Gastrocnemius medialis (tissue), 4 donors: ENCODE results near the gene ZNF836.

Experiments used
- CTCF ChIP-seq, 5 experiments: fragments of 450-650 bp in 3 of 5; fragments of 200-600 bp in 2 of 5; sonication (generic) in 2 of 5; IDR thresholded peaks in 4 of 5; conservative IDR thresholded peaks in 1 of 5; 1 replicate in 4 of 5; 2 replicates in 1 of 5; pipeline ENCODE4 v1.5.1; 2016 to 2019; ENCODE audit warnings: antibody characterized with exemption in 5 of 5, mild to moderate bottlenecking in 3 of 5, moderate library complexity in 3 of 5
- POLR2A ChIP-seq, 2 donors: fragments of 450-650 bp; IDR thresholded peaks; one replicate each; pipeline ENCODE4 v1.6.1; 2017; ENCODE audit warnings: antibody characterized with exemption in 2 of 2, mild to moderate bottlenecking in 2 of 2, moderate library complexity in 2 of 2

GRCh38 chr19:52114691-52115090 lies 56.7 kb downstream of the ZNF836 start:
- TF ChIP-seq CTCF (IDR thresholded peaks at IDR 0.05 in 4 of 5, conservative IDR thresholded peaks at IDR 0.05 in 1 of 5) = no peak
- TF ChIP-seq POLR2A (IDR thresholded peaks at IDR 0.05) = no peak
